Activated B cell treated with CpG ODN at 0.5 μM for 24 hours (primary cell): Measurements from ENCODE around the gene USP46. TPM values are rescaled to one million over a fixed set of nuclear protein-coding genes. Genes with fewer than 3 reads are reported as not detected.
A peak's percentile ranks its signal among the peaks of the same experiment; 100 is the strongest.

Source experiments
- ATAC-seq: fragments of 200-7000 bp; cut with Tn5 transposase; one replicate; pipeline ENCODE4 v1.10.0; 2021; ENCODE audit warnings: low read depth, mild to moderate bottlenecking, moderate library complexity
- CTCF ChIA-PET: fragments of 350-600 bp; sonication (Branson Sonifier 250); formaldehyde crosslinking; loops from one replicate; lab custom pipeline; 2021; ENCODE audit warnings: antibody characterized with exemption; lab: Charles Lee
- POLR2A ChIA-PET: fragments of 350-600 bp; sonication (Branson Sonifier 250); formaldehyde crosslinking; loops from one replicate; lab custom pipeline; 2021; ENCODE audit warnings: antibody characterized with exemption; lab: Charles Lee
- DNase-seq: peaks from one replicate; pipeline ENCODE4 v3.0.0; 2022
- H3K27ac Mint-ChIP-seq: one replicate; pipeline ENCODE4 v1.8.0; 2020; ENCODE audit warnings: mixed read lengths
- H3K27me3 Mint-ChIP-seq: one replicate; pipeline ENCODE4 v1.8.0; 2021; ENCODE audit warnings: mixed read lengths
- H3K36me3 Mint-ChIP-seq: one replicate; pipeline ENCODE4 v1.8.0; 2021; ENCODE audit warnings: low read depth, mixed read lengths
- H3K4me1 Mint-ChIP-seq: one replicate; pipeline ENCODE4 v1.8.0; 2021; ENCODE audit warnings: mixed read lengths
- H3K4me3 Mint-ChIP-seq: one replicate; pipeline ENCODE4 v1.8.0; 2020; ENCODE audit warnings: mild to moderate bottlenecking, mixed read lengths
- H3K9me3 Mint-ChIP-seq: one replicate; pipeline ENCODE4 v1.8.0; 2020; ENCODE audit warnings: mixed read lengths
- intact Hi-C: fragments of 100-400 bp; cut with micrococcal nuclease; formaldehyde crosslinking; loops from one replicate; pipeline ENCODE4 v1.15.1; 2024
- total RNA-seq: library from RNA; stranded (reverse); gene quantifications from 2 replicates; pipeline ENCODE4 v1.2.3, GENCODE V29; 2022
- TF ChIP-seq, protein P1 (sequence below): fragments of 200-600 bp; IDR thresholded peaks from one replicate; pipeline ENCODE4 v1.8.0; 2022; ENCODE audit warnings: antibody characterized with exemption, mild to moderate bottlenecking

The USP46 gene
- total RNA-seq, 1 donor from 2014 or later, result 13.3 TPM

DNA sequence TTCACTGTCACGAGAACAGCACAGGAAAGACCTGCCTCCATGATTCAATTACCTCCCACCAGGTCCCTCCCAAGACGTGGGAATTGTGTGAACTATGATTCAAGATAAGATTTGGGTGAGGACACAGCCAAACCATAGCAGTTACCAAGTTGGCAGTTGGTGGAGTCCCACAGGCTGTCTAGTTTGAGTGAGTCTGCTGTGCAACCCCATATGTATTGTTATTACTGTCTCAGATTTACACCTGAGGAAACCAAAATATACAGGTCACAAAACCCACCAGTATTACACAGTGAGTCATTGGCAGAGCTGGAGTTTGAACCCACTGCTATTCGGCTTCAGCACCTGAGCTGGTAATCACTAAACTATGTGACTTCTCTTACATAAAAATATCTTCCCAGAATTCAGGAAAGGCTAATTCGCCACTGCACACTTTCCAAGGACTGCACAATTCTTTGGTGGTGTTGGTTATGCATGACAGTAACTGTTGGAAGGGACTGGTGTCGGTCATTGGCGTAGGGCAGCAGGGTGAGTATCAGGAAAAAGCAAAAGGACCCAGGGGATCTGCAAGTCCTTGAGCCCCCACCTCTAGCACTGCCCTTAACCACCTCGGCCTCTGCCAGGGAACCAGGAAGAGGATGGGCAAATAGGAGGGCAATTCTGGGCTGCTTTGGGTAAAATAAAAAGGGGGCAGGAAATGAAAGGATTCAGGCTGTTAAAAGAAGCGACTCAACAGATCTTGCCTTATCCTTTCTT, 110.1 kb downstream of the USP46 start:
- no peak for ATAC-seq
- no peak overlapping the region for H3K27ac Mint-ChIP-seq
- no peaks in the 10 kb centered on the region for H3K4me1 Mint-ChIP-seq
- H3K9me3 Mint-ChIP-seq, result no peaks in the 10 kb centered on the region
- peaks cover 7% of the 10 kb centered on the region for H3K27me3 Mint-ChIP-seq
- no peak for DNase-seq
- H3K4me3 Mint-ChIP-seq, result no peak overlapping the region
- CTCF ChIA-PET, result interaction anchor here (0.6 to 5.2 kb wide), 3 partner anchors 153 to 1685 kb away, joined by 3 to 116 read pairs (median 4); no protein-coding TSS in a partner anchor
- intact Hi-C loops, result loop anchor here (10.0 kb wide), 1 partner anchor 646 kb away; no protein-coding TSS in a partner anchor
- no peaks in the 10 kb centered on the region for H3K36me3 Mint-ChIP-seq
- TF ChIP-seq, protein P1, sequence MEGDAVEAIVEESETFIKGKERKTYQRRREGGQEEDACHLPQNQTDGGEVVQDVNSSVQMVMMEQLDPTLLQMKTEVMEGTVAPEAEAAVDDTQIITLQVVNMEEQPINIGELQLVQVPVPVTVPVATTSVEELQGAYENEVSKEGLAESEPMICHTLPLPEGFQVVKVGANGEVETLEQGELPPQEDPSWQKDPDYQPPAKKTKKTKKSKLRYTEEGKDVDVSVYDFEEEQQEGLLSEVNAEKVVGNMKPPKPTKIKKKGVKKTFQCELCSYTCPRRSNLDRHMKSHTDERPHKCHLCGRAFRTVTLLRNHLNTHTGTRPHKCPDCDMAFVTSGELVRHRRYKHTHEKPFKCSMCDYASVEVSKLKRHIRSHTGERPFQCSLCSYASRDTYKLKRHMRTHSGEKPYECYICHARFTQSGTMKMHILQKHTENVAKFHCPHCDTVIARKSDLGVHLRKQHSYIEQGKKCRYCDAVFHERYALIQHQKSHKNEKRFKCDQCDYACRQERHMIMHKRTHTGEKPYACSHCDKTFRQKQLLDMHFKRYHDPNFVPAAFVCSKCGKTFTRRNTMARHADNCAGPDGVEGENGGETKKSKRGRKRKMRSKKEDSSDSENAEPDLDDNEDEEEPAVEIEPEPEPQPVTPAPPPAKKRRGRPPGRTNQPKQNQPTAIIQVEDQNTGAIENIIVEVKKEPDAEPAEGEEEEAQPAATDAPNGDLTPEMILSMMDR, result no peak
- POLR2A ChIA-PET, result no interaction called here

DNA sequence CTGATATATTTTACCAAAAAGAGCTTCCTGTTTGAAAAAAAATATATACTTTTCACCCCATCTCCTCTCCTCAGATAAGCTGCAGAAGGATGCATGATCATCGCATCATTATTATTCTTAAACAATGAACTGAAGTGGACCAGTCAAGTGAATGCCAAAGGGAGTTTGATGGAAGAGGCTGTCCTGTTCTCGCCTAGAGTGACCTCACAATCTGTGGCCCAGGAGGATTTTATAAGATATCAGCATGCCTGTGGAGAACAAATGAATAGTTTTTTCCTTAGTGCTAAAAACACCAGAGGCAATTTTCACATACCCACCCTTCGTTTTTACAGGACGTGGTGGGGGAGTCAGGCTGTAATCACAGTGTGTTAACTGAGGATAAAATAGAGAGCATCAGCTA, 112.7 kb downstream of the USP46 start:
- TF ChIP-seq, protein P1, result no peak
- ATAC-seq, result no peak
- ChIA-PET POLR2A (no interaction called here), CTCF (interaction anchor here (0.7 to 5.2 kb wide), 8 partner anchors 13 to 1687 kb away, joined by 3 to 116 read pairs (median 5); no protein-coding TSS in a partner anchor)
- Mint-ChIP-seq H3K27ac (no peak overlapping the region), H3K36me3 (no peaks in the 10 kb centered on the region), H3K4me3 (no peak overlapping the region), H3K9me3 (no peaks in the 10 kb centered on the region), H3K27me3 (peaks cover 5% of the 10 kb centered on the region), H3K4me1 (no peaks in the 10 kb centered on the region)
- intact Hi-C loops, result loop anchor here (10.0 kb wide), 1 partner anchor 648 kb away; no protein-coding TSS in a partner anchor
- DNase-seq, result no peak

DNA sequence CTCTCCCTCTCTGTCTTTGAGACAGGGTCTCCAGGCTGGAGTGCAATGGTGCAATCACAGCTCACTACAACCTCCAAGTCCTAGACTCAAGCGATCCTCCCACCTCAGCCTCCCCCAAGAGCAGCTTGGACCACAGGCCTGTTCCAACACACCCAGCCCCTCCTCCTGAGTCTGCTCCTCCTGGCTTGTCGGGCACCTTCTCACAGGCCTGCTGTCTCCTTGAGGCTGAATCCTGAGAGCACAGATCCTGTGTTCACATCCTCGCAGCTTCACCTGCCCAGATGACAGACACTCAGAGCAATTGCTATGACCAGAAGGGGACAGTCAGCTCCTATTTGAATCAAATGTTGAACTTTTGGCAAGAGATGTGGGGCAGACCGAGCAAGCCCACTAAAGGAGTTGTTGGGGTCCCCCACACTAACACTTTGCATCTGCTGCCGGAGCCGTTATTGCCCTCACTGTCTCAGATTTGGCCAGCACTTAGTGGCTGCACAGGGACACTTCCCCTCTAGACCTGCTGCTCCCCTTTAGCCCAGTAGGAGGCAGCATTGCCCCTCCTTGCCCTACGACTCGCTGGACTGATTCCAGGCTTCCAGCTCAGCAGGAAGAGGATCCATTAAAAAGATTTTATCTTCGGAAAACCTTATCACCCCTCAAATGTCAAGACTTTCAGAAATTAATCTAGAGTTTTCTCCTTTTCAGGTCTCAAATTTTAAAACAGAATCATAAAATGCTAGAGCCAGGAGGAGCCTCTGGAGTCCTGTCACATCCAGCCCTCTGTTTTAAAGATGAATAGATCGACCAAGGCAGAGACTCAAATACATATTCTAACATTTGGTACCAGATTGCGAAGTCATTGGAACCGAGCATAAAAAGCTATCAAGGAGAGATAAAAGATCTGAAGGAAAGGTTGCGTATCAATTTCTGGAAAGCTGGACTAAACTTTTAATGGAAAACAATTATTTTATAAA, 113.7 kb downstream of the USP46 start:
- CTCF ChIA-PET, result interaction anchor here (0.7 to 5.2 kb wide), 10 partner anchors 12 to 1688 kb away, joined by 3 to 116 read pairs (median 4); no protein-coding TSS in a partner anchor
- TF ChIP-seq, protein P1, result no peak
- DNase-seq (peak; percentile 47), ATAC-seq (peak; percentile 65)
- H3K27me3 Mint-ChIP-seq, result peaks cover 5% of the 10 kb centered on the region
- POLR2A ChIA-PET, result no interaction called here
- no peak overlapping the region for H3K27ac Mint-ChIP-seq
- intact Hi-C loops, result loop anchor here (2.0 to 10.0 kb wide), 4 partner anchors 119 to 1687 kb away; no protein-coding TSS in a partner anchor
- no peaks in the 10 kb centered on the region for H3K9me3 Mint-ChIP-seq
- H3K4me3 Mint-ChIP-seq, result no peak overlapping the region
- no peaks in the 10 kb centered on the region for H3K4me1 Mint-ChIP-seq
- no peaks in the 10 kb centered on the region for H3K36me3 Mint-ChIP-seq

Other genes with a start within 250 kb of the USP46 start
- not detected in 2 replicates for gene ERVMER34-1, start 92.1 kb upstream of the USP46 start, total RNA-seq
- 0.69 TPM in 1 of 2 replicates, not detected in the other for gene RASL11B, start 203.0 kb upstream of the USP46 start, total RNA-seq